GM19025 (cell line): Measurements from ENCODE around the gene DPP7.
"Not testable (repeated sequence)": the region's sequence is repeated elsewhere in the genome, so short reads cannot be mapped to it uniquely, and the experiment has no call there.

Experiments
- ATAC-seq: cut with Tn5 transposase; IDR thresholded peaks from one replicate; pipeline ENCODE4 v1.9.1; 2021; ENCODE audit warnings: mild to moderate bottlenecking, low read depth, moderate library complexity; ENCODE audit not compliant: unreplicated experiment

Gene DPP7

GRCh38 chr9:137148242-137148641, 33.7 kb upstream of the DPP7 start:
- no peak for ATAC-seq

GRCh38 chr9:137147793-137148160, 33.2 kb upstream of the DPP7 start:
- no peak for ATAC-seq

GRCh38 chr9:137147091-137147792, 32.7 kb upstream of the DPP7 start:
- no peak for ATAC-seq

- ATAC-seq, result no peak
These were observed 32.0 kb upstream of the DPP7 start for GRCh38 chr9:137146527-137146918.

- ATAC-seq, result no peak
These were observed 31.4 kb upstream of the DPP7 start for GRCh38 chr9:137145731-137146526.

- ATAC-seq, result no peak
These were observed 28.9 kb upstream of the DPP7 start for GRCh38 chr9:137143459-137143858.

- no peak for ATAC-seq
These were observed 27.7 kb upstream of the DPP7 start for GRCh38 chr9:137141976-137142936.

- no peak for ATAC-seq
These were observed 26.7 kb upstream of the DPP7 start for GRCh38 chr9:137141050-137141810.

GRCh38 chr9:137140151-137141012, 25.8 kb upstream of the DPP7 start:
- no peak for ATAC-seq

GRCh38 chr9:137139468-137140150, 25.1 kb upstream of the DPP7 start:
- no peak for ATAC-seq

GRCh38 chr9:137138722-137139467, 24.4 kb upstream of the DPP7 start, which contains the start of gene GRIN1:
GRIN1 (plus strand) TSS chr9:137139154; CDS start chr9:137139487, 333 bp downstream.
- ATAC-seq, result no peak

- ATAC-seq, result no peak
These were observed 23.7 kb upstream of the DPP7 start for GRCh38 chr9:137138058-137138721.

- ATAC-seq, result no peak
These were observed 22.5 kb upstream of the DPP7 start for GRCh38 chr9:137136881-137137607.

GRCh38 chr9:137136261-137136880, 21.8 kb upstream of the DPP7 start:
- no peak for ATAC-seq

- ATAC-seq, result not testable (repeated sequence)
These were observed 20.6 kb upstream of the DPP7 start for GRCh38 chr9:137135154-137135553.

- ATAC-seq, result no peak
These were observed 19.7 kb upstream of the DPP7 start for GRCh38 chr9:137134191-137134590.
